PFSK-1 (cell line): ENCODE results near the gene TMEM185B.

Experiments used
- POLR2AphosphoS5 ChIP-seq: IDR thresholded peaks from 2 replicates; pipeline ENCODE4 v1.6.1; 2012; ENCODE audit warnings: low read depth, mild to moderate bottlenecking, control low read depth, low read length, moderate library complexity
- REST ChIP-seq, 2 experiments: IDR thresholded peaks; 2 replicates each; pipeline versions ENCODE4 v1.6.1 to v1.8.0; 2011 to 2012; ENCODE audit warnings: low read depth in 2 of 2, low read length in 2 of 2, control low read depth in 1 of 2, inconsistent platforms in 1 of 2, mild to moderate bottlenecking in 1 of 2, moderate library complexity in 1 of 2; ENCODE audit not compliant: insufficient read depth in 1 of 2
- TAF1 ChIP-seq: IDR thresholded peaks from 2 replicates; pipeline ENCODE4 v1.6.1; 2012; ENCODE audit warnings: low read length, control low read depth, borderline replicate concordance; ENCODE audit not compliant: insufficient read depth

DNA sequence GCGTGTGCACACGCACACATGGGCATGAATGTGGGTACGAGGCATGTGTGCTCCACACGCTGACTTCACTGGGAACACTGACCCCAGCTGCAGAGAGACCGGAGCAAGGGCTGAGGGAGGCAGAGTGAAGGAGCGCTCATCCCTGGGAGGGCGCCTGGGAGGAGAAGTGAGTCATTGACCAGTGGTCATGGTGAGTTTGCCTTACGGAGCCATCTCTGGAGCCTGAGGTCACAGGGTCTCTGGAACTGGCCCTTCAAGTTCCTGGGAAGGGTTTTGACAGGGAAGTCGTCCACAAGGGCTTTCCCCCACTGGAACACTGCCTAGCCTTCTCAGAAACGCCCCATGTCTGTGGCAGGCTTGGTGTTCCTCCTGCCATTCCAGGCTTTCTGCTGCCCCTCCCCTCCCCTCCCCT, 14.3 kb upstream of the TMEM185B start:
- TF ChIP-seq POLR2AphosphoS5 (no peak), REST (IDR thresholded peaks at IDR 0.05; ENCODE audit: insufficient read depth in 1 of 2, low read depth in 2 of 2, low read length in 2 of 2) (no peak), TAF1 (no peak)
